Ureter (tissue), 1 donor: ENCODE results near the gene TRIM25. TPM values are rescaled to one million over a fixed set of nuclear protein-coding genes. Genes with fewer than 3 reads are reported as not detected.

ENCODE experiments used
- DNase-seq: peaks from one replicate; pipeline ENCODE4 v3.0.0-alpha.2; 2020; ENCODE audit warnings: low spot score
- total RNA-seq: library from RNA; stranded (reverse); gene quantifications from one replicate; pipeline ENCODE4 v1.2.4, GENCODE V29; 2023
- donor health status: DM: yes; HTN: yes; CAD: no.

The TRIM25 gene
- total RNA-seq, 1 donor from 2014 or later, result 118 TPM

- DNase-seq, result no peak
Observed at GRCh38 chr17:56894859-56895455, 18.9 kb downstream of the TRIM25 start.

- no peak for DNase-seq
Observed at GRCh38 chr17:56893503-56893902, 20.3 kb downstream of the TRIM25 start.

- DNase-seq, result no peak
Observed at GRCh38 chr17:56892333-56892732, 21.5 kb downstream of the TRIM25 start.

GRCh38 chr17:56891751-56892150 lies 22.1 kb downstream of the TRIM25 start:
- no peak for DNase-seq

- DNase-seq, result no peak
Observed at GRCh38 chr17:56890906-56891674, 22.8 kb downstream of the TRIM25 start.

GRCh38 chr17:56890390-56890789 lies 23.5 kb downstream of the TRIM25 start:
- no peak for DNase-seq

- no peak for DNase-seq
Observed at GRCh38 chr17:56887552-56888467, 26.0 kb downstream of the TRIM25 start.

- DNase-seq, result no peak
Observed at GRCh38 chr17:56887105-56887504, 26.7 kb downstream of the TRIM25 start.

- no peak for DNase-seq
Observed at GRCh38 chr17:56886288-56886731, 27.5 kb downstream of the TRIM25 start.

GRCh38 chr17:56885312-56885657 lies 28.6 kb downstream of the TRIM25 start:
- DNase-seq, result no peak

- DNase-seq, result no peak
Observed at GRCh38 chr17:56884483-56885311, 29.2 kb downstream of the TRIM25 start.

GRCh38 chr17:56883616-56884015 lies 30.2 kb downstream of the TRIM25 start:
- DNase-seq, result no peak

- DNase-seq, result no peak
Observed at GRCh38 chr17:56881685-56882295, 32.1 kb downstream of the TRIM25 start.

- no peak for DNase-seq
Observed at GRCh38 chr17:56880571-56880970, 33.3 kb downstream of the TRIM25 start.

GRCh38 chr17:56880133-56880532 lies 33.7 kb downstream of the TRIM25 start:
- DNase-seq, result no peak

GRCh38 chr17:56879280-56879679 lies 34.6 kb downstream of the TRIM25 start:
- no peak for DNase-seq

- DNase-seq, result no peak
Observed at GRCh38 chr17:56876766-56877179, 37.1 kb downstream of the TRIM25 start.

GRCh38 chr17:56870081-56870651 lies 43.7 kb downstream of the TRIM25 start:
- DNase-seq, result no peak

- DNase-seq, result no peak
Observed at GRCh38 chr17:56868716-56869115, 45.1 kb downstream of the TRIM25 start.

- no peak for DNase-seq
Observed at GRCh38 chr17:56867948-56868376, 45.9 kb downstream of the TRIM25 start.

GRCh38 chr17:56866496-56866895 lies 47.4 kb downstream of the TRIM25 start:
- DNase-seq, result no peak
